ENCODE measurements around the gene ZBP1.

ZBP1 gene

DNA sequence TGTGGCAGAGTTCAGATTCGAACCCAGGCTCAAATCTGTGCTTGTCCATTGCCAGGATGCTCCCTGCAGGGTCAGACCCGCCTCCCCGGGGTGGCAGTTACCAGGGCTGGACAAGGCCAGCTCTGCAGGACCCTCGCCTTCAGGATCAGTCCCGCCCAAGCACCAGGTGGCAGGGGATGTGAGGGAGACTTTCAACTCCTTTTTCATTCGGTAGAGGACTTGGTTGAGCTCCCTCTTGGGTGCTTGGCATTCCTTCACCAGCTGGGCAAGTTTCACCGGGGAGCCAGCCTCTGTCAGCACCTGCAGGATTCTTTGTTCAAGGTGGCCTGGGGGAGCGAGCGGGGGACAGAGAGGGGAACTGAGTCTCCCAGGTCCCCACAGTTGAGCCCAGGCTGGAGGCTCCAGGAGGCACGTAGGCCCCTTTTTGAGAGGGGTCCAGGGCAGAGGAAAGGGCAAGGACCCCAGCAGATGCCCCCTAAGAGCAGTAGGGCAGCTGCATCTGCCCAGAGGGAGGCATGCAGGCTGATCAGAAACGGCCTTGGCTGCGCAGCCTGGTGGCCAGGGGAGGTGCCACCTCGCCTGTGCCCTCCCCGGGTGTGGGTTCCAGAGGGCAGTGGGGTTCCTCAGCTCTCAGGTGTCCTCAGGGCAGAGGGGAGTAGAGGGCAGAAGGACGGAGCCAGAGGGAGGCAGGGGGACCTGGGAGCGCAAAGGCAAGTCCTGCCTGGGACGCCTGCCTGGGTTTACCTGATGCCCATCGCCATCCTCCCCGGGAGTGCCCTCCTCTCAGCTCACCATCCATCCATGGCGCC lies 3.9 kb downstream of the ZBP1 start:
- TF ChIP-seq, protein P1, sequence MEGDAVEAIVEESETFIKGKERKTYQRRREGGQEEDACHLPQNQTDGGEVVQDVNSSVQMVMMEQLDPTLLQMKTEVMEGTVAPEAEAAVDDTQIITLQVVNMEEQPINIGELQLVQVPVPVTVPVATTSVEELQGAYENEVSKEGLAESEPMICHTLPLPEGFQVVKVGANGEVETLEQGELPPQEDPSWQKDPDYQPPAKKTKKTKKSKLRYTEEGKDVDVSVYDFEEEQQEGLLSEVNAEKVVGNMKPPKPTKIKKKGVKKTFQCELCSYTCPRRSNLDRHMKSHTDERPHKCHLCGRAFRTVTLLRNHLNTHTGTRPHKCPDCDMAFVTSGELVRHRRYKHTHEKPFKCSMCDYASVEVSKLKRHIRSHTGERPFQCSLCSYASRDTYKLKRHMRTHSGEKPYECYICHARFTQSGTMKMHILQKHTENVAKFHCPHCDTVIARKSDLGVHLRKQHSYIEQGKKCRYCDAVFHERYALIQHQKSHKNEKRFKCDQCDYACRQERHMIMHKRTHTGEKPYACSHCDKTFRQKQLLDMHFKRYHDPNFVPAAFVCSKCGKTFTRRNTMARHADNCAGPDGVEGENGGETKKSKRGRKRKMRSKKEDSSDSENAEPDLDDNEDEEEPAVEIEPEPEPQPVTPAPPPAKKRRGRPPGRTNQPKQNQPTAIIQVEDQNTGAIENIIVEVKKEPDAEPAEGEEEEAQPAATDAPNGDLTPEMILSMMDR (IDR thresholded peaks at IDR 0.05), result no peak

DNA sequence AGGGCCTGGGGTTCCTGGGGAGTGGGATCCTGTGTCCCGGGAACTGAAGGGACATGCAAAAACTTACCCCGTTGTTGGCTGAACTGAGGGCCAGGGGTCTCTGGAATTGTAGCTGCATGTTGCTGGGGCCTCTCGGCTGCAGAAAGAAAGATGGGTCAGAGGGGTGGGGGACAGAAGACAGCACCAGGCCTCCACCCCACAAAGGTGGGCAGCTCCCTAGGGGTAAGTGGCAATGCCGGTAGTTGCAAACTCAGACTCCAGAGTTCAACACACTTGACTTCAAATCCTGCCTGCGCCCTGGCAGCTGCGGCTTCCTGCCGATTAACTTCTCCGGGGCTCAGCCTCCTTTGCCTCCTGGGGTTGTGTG lies 4.8 kb downstream of the ZBP1 start:
- TF ChIP-seq, protein P1 (IDR thresholded peaks at IDR 0.05), result no peak

DNA sequence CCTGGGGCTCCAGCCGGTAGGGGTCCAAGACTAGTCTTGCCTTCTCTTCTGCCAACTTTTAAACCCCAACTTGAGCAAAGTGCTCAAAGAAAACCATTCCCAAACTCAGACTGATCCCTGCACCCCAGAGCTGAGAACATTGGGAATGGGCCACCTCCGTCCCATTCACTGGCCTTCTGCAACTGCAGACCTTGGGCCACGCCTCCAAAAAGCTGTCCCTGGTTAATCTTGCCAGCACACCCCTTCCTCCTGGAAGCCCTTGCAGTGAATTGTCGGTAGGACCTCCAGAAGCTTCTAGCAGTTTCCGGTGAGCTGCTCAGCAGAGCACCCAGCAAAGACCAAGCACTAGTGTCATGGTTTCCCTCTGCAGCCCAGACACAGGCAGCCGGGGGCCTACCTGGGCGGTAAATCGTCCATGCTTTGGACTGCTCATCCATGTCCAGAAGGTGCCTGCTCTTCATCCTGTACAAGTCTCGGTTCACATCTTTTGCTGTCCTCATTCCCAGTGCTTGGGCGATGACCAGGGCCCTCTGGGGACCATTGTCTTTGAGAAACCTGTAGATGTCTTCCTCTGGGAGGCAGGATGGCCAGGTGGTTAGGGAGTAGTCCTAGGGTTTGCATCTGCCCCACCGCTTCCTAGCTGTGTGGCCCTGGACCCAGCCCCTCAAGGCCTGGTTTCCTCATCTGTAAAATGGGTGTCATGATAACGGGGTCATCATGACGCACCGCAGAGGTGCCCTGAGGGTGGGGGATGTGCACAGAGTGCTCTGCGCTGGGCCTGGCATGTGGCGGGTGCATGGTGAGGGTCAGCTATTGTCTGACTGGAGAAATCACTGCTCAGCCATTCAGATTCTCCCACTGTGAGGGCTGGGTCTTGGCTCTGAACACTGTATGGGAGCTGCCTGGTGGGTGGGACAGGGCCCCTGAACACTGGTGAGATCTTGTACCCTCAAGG lies 5.5 kb downstream of the ZBP1 start:
- TF ChIP-seq, protein P1 (IDR thresholded peaks at IDR 0.05), result no peak

DNA sequence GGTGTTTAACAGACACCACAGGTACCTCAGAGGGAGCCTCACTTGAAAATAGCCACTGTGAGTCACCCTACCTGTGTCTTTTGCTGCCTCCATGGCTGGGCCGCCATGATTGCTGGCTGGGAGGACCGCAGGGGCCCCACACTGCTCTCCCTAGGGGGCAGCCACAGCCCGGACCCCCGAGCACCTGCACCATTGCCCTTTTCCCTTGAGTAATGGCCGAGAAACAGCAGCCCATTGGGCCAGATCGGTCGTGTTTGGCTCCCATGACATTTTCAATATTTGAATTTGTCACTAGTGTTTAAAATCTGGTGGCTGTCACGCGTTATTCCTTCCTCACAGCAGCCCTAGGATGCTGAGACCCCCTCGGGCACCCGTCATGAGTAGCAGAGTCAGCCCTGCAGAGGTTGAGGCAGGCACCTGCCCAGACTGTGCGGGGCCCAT lies 6.7 kb downstream of the ZBP1 start:
- TF ChIP-seq, protein P1 (IDR thresholded peaks at IDR 0.05), result no peak

DNA sequence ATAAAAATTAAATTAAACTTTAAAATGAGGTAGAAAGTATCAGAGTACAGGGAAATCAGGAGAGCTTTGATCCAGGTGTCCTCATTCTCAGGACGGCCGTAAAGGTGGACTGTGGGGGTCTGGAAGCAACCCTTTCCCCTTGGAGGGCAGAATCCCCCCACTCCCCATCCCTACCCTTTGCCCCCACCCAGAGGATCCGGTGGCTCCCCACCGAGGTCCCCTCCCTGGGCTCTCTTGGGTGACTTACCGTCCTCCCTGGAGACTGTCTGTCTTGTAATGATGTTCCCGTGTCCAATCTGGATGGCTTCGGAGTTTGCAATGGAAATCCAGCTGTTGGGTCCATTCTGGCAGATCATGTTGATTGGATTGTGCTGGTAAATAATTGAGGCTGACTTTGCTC lies 7.3 kb downstream of the ZBP1 start:
- TF ChIP-seq, protein P1 (IDR thresholded peaks at IDR 0.05), result no peak

DNA sequence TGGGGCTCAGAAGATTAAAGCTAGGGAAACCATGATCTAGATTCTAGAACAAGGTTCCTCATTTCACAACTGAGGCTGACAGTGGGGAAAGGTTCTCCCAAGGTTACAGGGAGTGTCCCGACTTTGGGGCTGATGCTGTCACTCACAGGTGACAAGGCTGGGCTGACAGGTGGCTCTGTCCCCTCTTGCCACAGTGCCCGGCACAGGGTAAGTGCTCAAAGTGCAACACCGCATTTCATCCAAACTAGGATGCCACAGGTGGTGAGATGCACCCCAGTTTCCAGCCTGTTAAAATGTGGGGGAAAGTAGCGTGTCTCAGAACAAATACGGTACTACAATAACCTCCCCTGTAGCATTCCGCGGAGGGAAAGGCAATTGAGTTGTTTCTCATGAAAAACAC lies 7.8 kb downstream of the ZBP1 start:
- TF ChIP-seq, protein P1 (IDR thresholded peaks at IDR 0.05), result no peak

DNA sequence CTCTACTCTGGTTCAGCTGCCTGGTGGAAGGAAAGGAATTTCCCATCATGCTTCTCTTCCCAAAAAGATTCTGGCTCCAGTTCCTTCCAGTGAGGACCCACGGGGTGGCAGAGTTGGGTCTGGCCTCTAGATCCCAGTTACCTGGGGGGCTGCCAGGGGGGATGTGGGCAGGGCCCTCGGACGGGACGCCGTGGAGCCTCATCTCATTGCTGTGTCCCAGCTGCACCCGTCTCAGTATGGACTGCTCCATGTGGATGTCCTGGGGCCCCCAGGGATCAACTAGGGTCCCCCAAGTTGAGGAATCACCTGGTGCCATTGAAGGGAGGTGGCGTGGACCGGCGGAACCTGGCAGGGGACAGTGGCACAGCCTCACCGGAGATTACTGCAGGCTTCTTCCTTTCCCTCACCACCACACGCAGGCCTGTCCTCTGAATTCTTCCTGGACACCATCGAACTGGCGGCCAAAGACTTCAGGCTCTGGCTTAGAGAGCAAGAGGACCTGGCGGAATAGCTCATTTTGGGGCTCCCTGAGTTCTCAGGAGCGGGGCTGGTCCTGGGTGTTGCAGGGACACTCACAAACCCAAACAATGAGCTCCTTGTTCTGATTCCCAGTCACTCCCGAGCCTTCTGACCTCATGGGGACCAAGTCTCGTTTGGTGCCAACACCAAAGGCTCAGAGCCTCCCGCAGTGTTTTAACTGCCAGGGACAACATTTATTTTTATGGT lies 8.5 kb downstream of the ZBP1 start:
- TF ChIP-seq, protein P1 (IDR thresholded peaks at IDR 0.05), result no peak

Measured in LNCAP (cell line).